Measurements from ENCODE around the gene PLEKHH1. TPM values are rescaled to one million over a fixed set of nuclear protein-coding genes. Genes with fewer than 3 reads are reported as not detected.

PLEKHH1 gene
- polyA plus RNA-seq, 1 donor from 2014 or later, result 34.1 TPM

- Histone ChIP-seq H4K20me1 (ENCODE audit: insufficient read depth) (no peaks in the 10 kb centered on the region), H3K9ac (ENCODE audit: low read length) (no peak overlapping the region), H3K79me2 (replicated peaks; ENCODE audit: insufficient read depth, low read length) (no peaks in the 10 kb centered on the region), H3K9me2 (ENCODE audit: insufficient read depth, low read length) (no peaks in the 10 kb centered on the region), H3K27me3 (ENCODE audit: insufficient read depth, low read depth, low read length) (no peaks in the 10 kb centered on the region), H3K27ac (ENCODE audit: low read length) (no peak overlapping the region), H3F3A (ENCODE audit: insufficient read depth, low read length, poor library complexity, severe bottlenecking) (no peaks in the 10 kb centered on the region), H3K4me3 (ENCODE audit: low read length) (no peak overlapping the region), H3K36me3 (ENCODE audit: insufficient read depth, low read length) (peaks cover 7% of the 10 kb centered on the region), H2AFZ (ENCODE audit: low read depth, low read length) (no peak overlapping the region), H3K9me3 (ENCODE audit: low read length) (no peaks in the 10 kb centered on the region), H3K4me2 (ENCODE audit: low read length) (no peak overlapping the region)
- TF ChIP-seq EP300 (conservative IDR thresholded peaks at IDR 0.05; ENCODE audit: poor library complexity, severe bottlenecking), result no peak
Observed at GRCh38 chr14:67580336-67581171, 47.5 kb downstream of the PLEKHH1 start.

- Histone ChIP-seq H3K9me3 (ENCODE audit: low read length) (no peaks in the 10 kb centered on the region), H4K20me1 (ENCODE audit: insufficient read depth) (no peaks in the 10 kb centered on the region), H3F3A (ENCODE audit: insufficient read depth, low read length, poor library complexity, severe bottlenecking) (no peaks in the 10 kb centered on the region), H3K9ac (ENCODE audit: low read length) (no peak overlapping the region), H3K4me2 (ENCODE audit: low read length) (no peak overlapping the region), H3K27me3 (ENCODE audit: insufficient read depth, low read depth, low read length) (no peaks in the 10 kb centered on the region), H3K27ac (ENCODE audit: low read length) (no peak overlapping the region), H3K36me3 (ENCODE audit: insufficient read depth, low read length) (no peaks in the 10 kb centered on the region), H3K9me2 (ENCODE audit: insufficient read depth, low read length) (no peaks in the 10 kb centered on the region), H2AFZ (ENCODE audit: low read depth, low read length) (no peak overlapping the region), H3K79me2 (replicated peaks; ENCODE audit: insufficient read depth, low read length) (no peaks in the 10 kb centered on the region), H3K4me3 (ENCODE audit: low read length) (no peak overlapping the region)
- TF ChIP-seq TAF1 (IDR thresholded peaks at IDR 0.05; ENCODE audit: low read depth) (no peak), EP300 (conservative IDR thresholded peaks at IDR 0.05; ENCODE audit: poor library complexity, severe bottlenecking) (no peak), MXI1 (conservative IDR thresholded peaks at IDR 0.05; ENCODE audit: poor library complexity, severe bottlenecking) (no peak), SMC3 (conservative IDR thresholded peaks at IDR 0.05; ENCODE audit: poor library complexity) (no peak), EZH2 (IDR thresholded peaks at IDR 0.05; ENCODE audit: borderline replicate concordance, insufficient read depth, low read length, poor library complexity, severe bottlenecking) (no peak), REST (IDR thresholded peaks at IDR 0.05; ENCODE audit: borderline replicate concordance) (no peak), RAD21 (conservative IDR thresholded peaks at IDR 0.05) (no peak), POLR2AphosphoS5 (IDR thresholded peaks at IDR 0.05) (no peak)
- TF ChIP-seq, protein P1, sequence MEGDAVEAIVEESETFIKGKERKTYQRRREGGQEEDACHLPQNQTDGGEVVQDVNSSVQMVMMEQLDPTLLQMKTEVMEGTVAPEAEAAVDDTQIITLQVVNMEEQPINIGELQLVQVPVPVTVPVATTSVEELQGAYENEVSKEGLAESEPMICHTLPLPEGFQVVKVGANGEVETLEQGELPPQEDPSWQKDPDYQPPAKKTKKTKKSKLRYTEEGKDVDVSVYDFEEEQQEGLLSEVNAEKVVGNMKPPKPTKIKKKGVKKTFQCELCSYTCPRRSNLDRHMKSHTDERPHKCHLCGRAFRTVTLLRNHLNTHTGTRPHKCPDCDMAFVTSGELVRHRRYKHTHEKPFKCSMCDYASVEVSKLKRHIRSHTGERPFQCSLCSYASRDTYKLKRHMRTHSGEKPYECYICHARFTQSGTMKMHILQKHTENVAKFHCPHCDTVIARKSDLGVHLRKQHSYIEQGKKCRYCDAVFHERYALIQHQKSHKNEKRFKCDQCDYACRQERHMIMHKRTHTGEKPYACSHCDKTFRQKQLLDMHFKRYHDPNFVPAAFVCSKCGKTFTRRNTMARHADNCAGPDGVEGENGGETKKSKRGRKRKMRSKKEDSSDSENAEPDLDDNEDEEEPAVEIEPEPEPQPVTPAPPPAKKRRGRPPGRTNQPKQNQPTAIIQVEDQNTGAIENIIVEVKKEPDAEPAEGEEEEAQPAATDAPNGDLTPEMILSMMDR (IDR thresholded peaks at IDR 0.05; ENCODE audit: poor library complexity, severe bottlenecking), result no peak
Observed at GRCh38 chr14:67581643-67582042, 48.6 kb downstream of the PLEKHH1 start.

Measured in neural cell (in vitro differentiated cells).